NOMO-1 (cell line): Measurements from ENCODE around the gene ERC2.

Experiments
- DNase-seq, 2 experiments: peaks; one replicate each; lab custom pipeline; 2025; ENCODE audit not compliant: unreplicated experiment in 2 of 2; lab: John Stamatoyannopoulos, UW

The ERC2 gene

DNA sequence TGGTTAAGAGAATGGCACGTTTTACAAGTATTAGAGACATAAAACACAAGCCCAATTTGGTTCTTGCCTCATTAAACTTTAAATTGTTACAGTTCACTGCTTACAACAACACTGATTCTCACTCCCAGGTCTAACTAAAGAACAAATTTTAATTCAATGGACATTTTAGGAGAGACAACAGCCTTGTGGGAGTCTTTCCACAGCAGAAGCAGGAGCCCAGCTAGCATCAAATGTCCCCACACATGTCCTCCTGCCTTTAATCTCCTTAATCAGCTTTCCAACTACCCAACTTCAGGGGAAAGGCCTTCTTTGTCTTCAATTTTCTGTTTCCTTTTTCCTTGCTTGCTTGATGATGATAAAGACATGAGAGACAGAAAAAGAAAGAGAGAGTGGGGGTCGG lies 693.4 kb downstream of the ERC2 start:
- DNase-seq: no peak

DNA sequence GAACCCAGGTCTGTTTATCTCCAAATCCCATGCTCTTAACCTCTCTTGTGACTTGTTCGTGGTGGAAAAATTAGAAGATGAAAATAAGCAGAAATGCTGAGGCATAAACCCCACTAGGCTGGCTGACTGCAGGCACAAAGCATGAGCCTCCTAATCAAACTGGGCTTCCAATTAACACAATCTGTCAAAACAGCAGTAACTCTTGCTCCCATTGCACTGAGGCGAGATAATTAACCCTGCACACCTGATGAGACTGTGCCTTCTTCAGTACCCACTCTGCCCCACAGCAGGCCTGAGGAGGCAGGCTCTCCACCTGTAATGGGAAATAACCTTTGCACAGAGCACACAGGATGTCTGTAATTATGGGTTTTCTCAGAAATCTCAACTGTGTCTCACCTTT lies 696.8 kb downstream of the ERC2 start:
- no peak for DNase-seq

GRCh38 chr3:55770077-55770476 lies 698.2 kb downstream of the ERC2 start:
- DNase-seq: no peak

GRCh38 chr3:55766753-55767152 lies 701.5 kb downstream of the ERC2 start:
- DNase-seq: no peak

DNA sequence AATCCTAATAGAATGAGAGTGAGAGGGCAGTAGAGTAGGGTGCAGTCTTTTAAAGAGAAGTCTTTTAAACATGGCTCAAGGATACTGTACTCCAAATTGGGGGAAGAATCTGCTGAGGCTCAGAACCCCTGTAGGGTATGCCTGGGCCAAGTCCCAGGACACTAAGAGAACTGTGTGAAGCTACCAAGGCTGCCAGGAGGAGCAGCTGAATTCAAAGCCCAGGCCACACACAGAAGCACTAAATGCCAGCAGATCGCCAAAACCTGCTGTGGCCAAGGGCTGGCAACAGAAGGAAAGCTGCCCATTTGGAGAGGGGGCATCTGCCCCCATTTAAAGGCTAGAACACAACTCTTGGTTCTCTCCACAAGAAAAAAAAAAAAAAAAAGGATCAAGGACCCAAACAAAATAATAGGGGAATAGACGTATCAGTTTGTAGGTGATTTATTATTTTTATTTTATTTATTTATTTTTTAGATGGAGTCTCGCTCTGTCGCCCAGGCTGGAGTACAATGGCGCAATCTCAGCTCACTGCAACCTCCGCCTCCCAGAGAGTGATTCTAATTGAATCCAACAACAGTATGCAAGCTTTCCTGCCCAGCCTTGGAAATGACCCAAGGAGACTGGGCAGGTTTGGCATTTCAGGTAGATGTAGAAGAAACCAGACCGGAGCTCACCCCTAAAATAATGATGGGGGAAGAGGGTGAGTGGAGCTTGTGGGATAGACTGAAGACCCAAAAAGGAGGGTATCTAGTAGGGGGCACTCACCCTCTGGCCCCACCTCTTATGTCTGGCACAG lies 702.2 kb downstream of the ERC2 start:
- DNase-seq: no peak

DNA sequence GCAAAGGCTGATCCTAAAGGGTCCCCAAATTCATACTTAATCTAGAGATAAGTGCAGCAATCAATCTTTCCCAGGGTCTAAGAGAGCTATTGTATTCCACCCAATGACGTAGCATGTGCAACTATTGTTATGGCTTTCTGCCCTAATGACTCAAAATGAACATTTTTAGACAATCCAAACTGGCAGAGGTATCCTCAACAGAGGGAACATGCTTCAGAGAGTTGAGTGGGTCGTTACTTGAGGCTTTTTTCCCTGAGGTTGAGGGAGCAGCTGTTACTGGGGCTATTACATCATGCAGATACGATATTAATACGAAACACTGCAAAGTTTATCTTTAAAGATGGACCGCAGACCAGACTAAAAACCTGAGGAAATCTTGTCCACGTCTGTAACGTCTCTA lies 702.9 kb downstream of the ERC2 start:
- no peak for DNase-seq

DNA sequence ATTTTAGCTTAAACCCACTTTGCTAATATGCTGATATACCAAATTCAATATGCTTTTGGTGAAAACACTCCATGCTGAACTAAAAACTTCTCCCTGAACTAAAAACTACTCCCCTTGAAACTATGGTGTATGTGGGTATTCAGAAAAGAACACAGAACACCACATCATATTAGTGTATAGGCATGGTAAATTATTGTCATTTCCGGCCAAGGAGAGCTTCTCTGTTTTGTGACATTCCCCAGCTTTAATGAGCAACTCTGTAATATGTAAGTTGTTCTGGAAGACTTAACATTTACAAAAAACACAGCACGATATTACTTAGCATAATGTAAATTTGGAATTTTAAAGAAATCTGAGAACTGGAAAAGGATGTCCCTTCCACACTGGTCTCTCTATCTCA lies 711.3 kb downstream of the ERC2 start:
- DNase-seq: no peak

DNA sequence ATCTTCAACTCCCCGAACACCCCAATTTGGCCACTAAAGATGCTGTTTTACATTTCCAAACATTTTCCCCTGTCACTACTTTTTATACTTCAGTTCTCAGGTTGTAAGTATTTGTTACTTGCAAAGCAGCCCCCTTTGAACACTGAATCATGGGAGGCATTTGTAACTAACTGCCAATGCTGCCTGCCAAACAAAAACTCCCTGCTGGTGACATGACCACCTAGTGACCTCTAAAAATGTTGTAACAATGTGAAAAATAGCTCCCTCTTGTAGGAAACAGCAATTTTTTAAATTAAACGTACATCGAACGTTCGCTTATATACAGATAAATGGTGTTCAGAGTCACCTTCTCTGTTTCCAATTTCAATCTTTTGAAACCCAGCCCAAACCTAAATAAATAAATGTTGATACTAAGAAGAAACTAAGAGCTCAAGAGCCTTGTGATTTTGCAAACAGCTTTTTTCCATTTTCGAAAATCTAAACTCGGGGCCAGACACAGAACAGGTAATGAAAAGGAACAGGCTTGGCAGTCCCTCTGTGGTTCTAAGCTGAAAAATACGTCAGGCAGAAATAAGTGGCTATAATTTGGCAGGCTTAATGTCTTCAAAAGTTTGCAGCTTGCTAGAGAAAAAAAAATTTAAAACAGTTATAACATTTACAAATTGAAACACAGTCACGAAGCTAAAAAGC lies 712.6 kb downstream of the ERC2 start:
- DNase-seq: no peak

DNA sequence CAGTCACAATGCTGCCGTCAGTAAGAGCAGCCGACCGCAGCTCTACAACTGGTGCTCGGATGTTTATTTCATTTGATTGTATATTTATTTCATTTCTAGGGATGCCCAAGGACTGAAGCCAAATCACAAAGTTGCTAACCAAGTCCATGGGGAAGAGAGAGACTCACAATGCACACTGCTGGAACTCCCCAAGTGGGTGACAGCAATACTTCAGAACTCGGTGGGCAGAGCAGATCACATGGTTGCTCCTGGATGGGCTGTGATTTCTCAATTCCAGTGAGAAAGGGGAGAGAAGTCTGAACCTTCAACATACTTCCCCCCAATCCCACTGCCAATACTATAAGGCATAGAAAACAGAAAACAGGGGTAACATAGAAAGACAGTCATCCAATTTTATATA lies 715.4 kb downstream of the ERC2 start:
- no peak for DNase-seq

DNA sequence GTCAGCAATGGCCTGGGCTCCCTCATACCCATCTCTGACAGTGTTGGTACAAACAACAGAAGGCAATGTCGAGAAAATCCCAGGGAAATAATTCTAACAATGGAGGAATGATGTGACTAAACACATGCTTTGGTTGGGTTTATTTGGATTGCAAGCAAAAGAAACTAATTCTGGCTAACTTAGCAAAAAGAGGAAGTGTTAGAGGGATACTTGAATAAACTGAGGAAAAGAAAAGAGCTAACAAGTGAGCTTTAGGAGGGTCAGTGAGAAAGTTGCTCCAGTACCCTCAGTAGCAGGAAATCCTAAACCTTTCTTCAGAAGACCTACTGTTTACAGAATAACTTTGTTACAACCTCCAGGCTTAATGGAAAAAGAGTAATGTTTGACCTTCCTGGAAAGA lies 716.5 kb downstream of the ERC2 start:
- DNase-seq: no peak

GRCh38 chr3:55750525-55750924 lies 717.7 kb downstream of the ERC2 start:
- DNase-seq: no peak

- DNase-seq: no peak
These were observed 719.2 kb downstream of the ERC2 start for GRCh38 chr3:55749036-55749435.

DNA sequence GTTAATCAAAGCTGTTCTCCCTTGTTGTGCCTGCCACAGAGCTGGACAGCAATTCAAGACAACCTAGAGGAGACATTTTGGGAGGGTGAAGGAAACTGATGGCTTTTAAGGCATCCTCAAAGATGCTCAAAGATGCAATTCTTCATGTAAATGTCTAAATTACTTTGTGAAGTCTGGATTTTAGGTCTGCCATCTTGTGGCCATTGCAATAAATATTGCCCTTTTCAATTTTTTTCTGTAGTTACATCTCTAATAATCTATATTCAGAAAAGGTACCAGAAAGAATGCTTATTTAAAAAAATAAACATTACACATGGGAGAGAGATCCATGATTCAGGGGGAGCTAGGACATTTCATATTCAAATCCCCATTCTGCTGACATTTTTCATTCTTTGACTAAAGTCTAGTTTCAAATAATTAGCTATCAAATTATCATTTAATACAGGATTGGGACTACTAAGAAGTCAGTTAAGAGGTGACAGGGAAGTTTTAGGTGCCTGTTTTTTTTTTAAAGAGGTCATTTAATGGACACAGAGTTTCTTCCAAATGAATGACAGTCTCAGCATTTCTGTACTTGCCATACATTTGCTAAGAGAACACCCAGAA lies 721.4 kb downstream of the ERC2 start:
- peak in 1 of 2 experiments; percentile 2 for DNase-seq

DNA sequence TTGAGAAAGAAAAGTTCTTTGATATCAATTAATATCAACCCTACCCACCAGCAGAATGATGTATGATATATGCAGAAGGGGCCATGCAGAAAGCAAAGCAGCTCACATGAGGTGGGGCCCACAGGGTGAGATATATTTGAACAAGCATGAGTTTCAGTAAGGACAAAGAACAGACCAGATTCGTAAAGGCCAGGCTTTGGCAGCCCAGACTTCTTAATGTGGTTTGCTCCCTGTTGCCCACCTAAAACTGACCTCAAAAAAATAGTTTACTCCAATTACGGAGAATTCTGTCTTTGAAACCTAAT lies 725.5 kb downstream of the ERC2 start:
- no peak for DNase-seq

GRCh38 chr3:55742022-55742831 lies 726.0 kb downstream of the ERC2 start:
- no peak for DNase-seq

DNA sequence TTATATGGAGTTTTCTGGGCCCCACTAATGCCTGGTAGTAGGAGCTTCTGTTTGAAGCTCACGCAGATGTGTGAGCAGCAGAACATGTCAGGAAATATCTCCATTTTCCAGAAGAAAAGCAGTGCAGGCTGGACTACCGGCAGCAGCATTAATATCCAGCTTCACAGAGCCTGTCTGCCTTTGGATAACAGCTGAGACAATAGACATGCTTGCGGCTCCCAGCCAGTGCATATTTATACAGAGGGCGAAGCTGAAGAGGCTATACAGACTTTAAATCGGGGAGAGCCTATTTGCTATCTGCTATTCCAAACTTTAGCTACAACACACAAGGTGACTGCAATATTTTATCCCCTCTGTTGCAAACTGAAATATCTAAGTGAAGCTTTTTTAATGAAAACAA lies 731.1 kb downstream of the ERC2 start:
- DNase-seq: no peak

DNA sequence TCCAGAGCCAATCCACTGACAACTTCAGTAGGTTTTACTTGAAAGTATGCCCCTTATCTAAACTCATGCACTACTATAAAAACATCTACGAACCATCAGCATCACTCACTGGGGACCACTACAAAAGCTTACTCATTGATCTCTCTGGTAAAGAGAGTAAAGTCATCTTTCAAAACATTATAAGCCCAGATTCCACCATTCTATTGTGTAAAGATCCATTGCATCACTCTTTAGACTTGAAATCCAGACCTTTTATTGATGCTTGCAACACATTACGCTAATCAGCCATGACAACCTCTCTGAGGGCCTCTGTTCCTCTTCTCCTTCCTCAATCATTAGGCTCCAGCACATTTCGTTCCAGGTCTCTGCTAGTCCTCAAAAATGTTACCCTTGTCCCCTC lies 732.3 kb downstream of the ERC2 start:
- peak; percentile 74 to 84 for DNase-seq

- DNase-seq: no peak
These were observed 736.5 kb downstream of the ERC2 start for GRCh38 chr3:55731741-55732140.

GRCh38 chr3:55729546-55729945 lies 738.7 kb downstream of the ERC2 start:
- DNase-seq: no peak

- no peak for DNase-seq
These were observed 739.7 kb downstream of the ERC2 start for GRCh38 chr3:55728461-55729100.

GRCh38 chr3:55726501-55726775 lies 741.8 kb downstream of the ERC2 start:
- no peak for DNase-seq
